Activated B cell treated with CpG ODN at 0.5 μM for 24 hours (primary cell): Measurements from ENCODE around the gene TIMM17B. TPM values are rescaled to one million over a fixed set of nuclear protein-coding genes. Genes with fewer than 3 reads are reported as not detected.

ENCODE experiments used
- ATAC-seq: fragments of 200-7000 bp; cut with Tn5 transposase; one replicate; pipeline ENCODE4 v1.10.0; 2021; ENCODE audit warnings: low read depth, mild to moderate bottlenecking, moderate library complexity
- CTCF ChIA-PET: fragments of 350-600 bp; sonication (Branson Sonifier 250); formaldehyde crosslinking; loops from one replicate; lab custom pipeline; 2021; ENCODE audit warnings: antibody characterized with exemption; lab: Charles Lee
- POLR2A ChIA-PET: fragments of 350-600 bp; sonication (Branson Sonifier 250); formaldehyde crosslinking; loops from one replicate; lab custom pipeline; 2021; ENCODE audit warnings: antibody characterized with exemption; lab: Charles Lee
- DNase-seq: peaks from one replicate; pipeline ENCODE4 v3.0.0; 2022
- H3K27ac Mint-ChIP-seq: one replicate; pipeline ENCODE4 v1.8.0; 2020; ENCODE audit warnings: mixed read lengths
- H3K27me3 Mint-ChIP-seq: one replicate; pipeline ENCODE4 v1.8.0; 2021; ENCODE audit warnings: mixed read lengths
- H3K36me3 Mint-ChIP-seq: one replicate; pipeline ENCODE4 v1.8.0; 2021; ENCODE audit warnings: low read depth, mixed read lengths
- H3K4me1 Mint-ChIP-seq: one replicate; pipeline ENCODE4 v1.8.0; 2021; ENCODE audit warnings: mixed read lengths
- H3K4me3 Mint-ChIP-seq: one replicate; pipeline ENCODE4 v1.8.0; 2020; ENCODE audit warnings: mild to moderate bottlenecking, mixed read lengths
- H3K9me3 Mint-ChIP-seq: one replicate; pipeline ENCODE4 v1.8.0; 2020; ENCODE audit warnings: mixed read lengths
- intact Hi-C: fragments of 100-400 bp; cut with micrococcal nuclease; formaldehyde crosslinking; loops from one replicate; pipeline ENCODE4 v1.15.1; 2024
- total RNA-seq: library from RNA; stranded (reverse); gene quantifications from 2 replicates; pipeline ENCODE4 v1.2.3, GENCODE V29; 2022
- TF ChIP-seq, protein P1 (sequence below): fragments of 200-600 bp; IDR thresholded peaks from one replicate; pipeline ENCODE4 v1.8.0; 2022; ENCODE audit warnings: antibody characterized with exemption, mild to moderate bottlenecking

Gene TIMM17B
- total RNA-seq, 1 donor from 2014 or later, result 47.8 TPM

DNA sequence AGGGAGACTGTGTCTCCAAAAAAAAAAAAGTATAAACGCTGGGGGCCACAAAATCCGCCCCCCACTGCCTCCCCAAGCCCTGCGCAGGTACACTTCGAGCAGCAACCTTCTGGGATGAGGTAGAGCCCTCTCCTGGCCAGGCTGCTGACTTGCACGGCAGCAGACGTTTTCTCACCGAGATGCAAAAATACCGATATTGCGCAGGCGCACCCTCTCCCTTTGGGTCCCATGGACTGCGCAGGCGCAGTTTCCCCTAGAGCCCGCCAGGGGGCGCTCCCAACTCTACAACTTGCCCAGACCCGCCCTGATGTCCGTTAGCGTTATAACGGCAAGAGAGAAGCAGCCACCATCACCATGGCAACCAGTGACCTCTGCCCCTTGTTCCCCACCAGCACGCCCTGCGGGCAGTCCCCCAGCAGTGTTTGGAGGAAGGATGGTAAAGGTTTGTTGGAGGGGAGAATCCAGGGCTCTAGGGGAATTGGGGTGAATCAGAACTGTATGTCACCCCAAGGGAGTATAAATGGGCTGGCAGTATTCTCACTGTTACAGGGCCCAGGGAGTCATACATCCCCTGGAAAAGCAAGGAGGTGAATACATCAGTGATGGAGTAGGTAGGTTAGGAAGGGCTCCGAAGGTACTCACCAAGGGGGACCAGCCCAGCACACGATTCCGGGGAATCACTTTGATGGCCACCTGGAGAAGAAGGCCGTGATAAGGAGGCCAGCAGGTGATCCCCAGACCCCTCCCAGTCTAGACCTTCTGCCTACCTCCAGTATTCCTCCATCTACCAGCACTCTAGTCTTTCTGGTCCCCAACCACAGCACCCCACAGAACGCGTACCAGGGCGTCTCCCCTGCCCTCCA, 19.8 kb upstream of the TIMM17B start:
- intact Hi-C loops, result loop anchor here (1.0 to 10.0 kb wide), 8 partner anchors 27 to 1083 kb away; partner anchors contain the start of genes GRIPAP1, HDAC6, TFE3 and ZNF81
- CTCF ChIA-PET, result interaction anchor here (0.8 to 1.6 kb wide), 3 partner anchors 20 to 32 kb away, joined by 3 to 6 read pairs (median 3); no protein-coding TSS in a partner anchor

DNA sequence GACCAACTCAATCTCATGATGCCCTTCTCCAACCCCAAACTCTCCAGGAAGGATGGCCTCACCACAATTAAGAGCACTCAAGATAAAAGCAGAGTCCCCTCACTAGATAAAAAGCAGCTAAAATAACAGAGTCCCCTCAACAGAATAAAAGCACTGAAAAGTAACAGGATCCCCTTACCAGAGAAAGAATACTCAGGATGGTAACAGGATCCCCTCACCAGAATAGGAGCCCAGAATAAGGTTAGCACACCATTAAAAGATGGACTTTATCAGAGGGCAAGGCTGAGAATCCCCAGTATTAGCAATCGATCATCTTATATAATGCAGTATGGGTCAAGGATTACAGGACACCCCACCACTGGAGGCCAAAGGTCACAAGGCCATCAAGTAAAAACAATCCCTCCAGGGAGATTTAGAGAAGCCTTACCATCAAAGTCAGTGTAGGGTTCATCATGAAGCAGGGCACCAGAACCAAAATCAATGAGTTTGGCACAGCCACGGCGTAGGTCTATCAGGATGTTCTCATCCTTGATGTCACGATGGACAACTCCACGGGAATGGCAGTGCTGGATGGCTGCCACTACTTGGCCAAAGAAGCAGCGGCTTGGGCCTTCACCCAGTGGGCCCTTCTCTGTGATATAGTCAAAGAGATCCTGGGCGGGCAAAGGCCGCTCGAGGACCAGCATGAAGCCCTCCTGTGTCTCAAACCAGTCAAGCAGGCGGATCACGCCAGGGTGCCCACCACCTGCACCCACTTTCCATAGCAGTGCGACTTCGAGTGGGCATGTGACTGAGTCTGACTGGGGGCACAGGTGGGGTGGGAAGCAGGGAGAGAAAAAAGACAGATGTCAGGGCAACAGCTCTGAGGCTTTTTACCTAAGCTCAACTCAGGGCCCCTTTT, 17.3 kb upstream of the TIMM17B start:
- H3K27me3 Mint-ChIP-seq, result no peaks in the 10 kb centered on the region
- H3K36me3 Mint-ChIP-seq, result peaks cover 68% of the 10 kb centered on the region

More for the DNA sequence above, 19.8 kb upstream of the TIMM17B start:
- Mint-ChIP-seq H3K27ac (peak overlapping the region; percentile 95), H3K9me3 (no peaks in the 10 kb centered on the region), H3K4me3 (peak overlapping the region; percentile 97), H3K4me1 (peaks cover 54% of the 10 kb centered on the region), H3K27me3 (no peaks in the 10 kb centered on the region), H3K36me3 (peaks cover 70% of the 10 kb centered on the region)
- POLR2A ChIA-PET, result interaction anchor here (0.5 to 16.0 kb wide), 8 partner anchors 21 to 1684 kb away, joined by 3 to 718 read pairs (median 6); partner anchors contain the start of gene OTUD5
- TF ChIP-seq, protein P1, sequence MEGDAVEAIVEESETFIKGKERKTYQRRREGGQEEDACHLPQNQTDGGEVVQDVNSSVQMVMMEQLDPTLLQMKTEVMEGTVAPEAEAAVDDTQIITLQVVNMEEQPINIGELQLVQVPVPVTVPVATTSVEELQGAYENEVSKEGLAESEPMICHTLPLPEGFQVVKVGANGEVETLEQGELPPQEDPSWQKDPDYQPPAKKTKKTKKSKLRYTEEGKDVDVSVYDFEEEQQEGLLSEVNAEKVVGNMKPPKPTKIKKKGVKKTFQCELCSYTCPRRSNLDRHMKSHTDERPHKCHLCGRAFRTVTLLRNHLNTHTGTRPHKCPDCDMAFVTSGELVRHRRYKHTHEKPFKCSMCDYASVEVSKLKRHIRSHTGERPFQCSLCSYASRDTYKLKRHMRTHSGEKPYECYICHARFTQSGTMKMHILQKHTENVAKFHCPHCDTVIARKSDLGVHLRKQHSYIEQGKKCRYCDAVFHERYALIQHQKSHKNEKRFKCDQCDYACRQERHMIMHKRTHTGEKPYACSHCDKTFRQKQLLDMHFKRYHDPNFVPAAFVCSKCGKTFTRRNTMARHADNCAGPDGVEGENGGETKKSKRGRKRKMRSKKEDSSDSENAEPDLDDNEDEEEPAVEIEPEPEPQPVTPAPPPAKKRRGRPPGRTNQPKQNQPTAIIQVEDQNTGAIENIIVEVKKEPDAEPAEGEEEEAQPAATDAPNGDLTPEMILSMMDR, result peak; percentile 22
- DNase-seq (peak; percentile 71), ATAC-seq (peak; percentile 46)

DNA sequence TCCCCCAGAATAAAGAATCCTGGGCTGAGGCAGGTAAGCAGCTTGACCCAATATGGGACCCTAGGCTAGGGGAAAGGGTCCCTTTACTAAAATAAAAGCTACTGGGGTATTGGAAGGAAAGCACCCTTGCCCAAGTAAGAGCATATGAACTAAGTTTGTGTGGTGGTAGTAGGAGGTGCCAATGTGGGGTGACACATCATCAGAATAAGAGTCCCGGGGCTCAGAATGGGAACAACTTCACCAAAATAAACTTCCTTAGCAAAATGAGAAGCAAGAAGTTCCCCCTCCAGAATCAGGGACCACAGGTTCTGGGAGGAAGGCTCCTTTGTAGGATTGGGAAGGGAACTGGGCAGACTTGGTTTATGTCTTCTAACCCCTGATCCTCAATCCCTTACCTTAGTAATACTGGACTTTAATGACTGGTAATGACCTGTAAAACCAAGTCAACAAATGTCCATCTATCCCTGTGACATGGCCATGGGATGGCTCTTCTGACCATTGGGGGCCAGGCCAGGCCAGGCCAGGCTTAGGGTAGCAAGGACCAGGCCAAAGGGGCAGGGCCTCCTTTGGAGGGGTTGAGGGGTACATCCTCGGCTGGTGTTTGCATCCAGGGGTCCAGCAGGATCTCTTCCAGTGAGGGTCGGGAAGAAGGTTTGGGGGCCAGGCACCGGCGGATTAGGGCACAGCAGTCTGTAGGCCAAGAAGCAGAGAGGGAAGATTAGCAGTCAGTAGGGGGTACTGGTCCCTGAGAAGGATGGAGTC, 16.2 kb upstream of the TIMM17B start:
- ATAC-seq (no peak), DNase-seq (no peak)
- TF ChIP-seq, protein P1, result no peak
- H3K27me3 Mint-ChIP-seq, result no peaks in the 10 kb centered on the region
- intact Hi-C loops, result loop anchor here (10.0 kb wide), 2 partner anchors 281 to 1079 kb away; partner anchors contain the start of gene ZNF81
- H3K36me3 Mint-ChIP-seq, result peaks cover 65% of the 10 kb centered on the region
- H3K4me1 Mint-ChIP-seq, result peaks cover 59% of the 10 kb centered on the region
- POLR2A ChIA-PET, result interaction anchor here (0.5 to 16.0 kb wide), 5 partner anchors 10 to 138 kb away, joined by 5 to 718 read pairs (median 11); partner anchors contain the start of genes GRIPAP1, PQBP1 and TIMM17B
- peak overlapping the region; percentile 64 for H3K4me3 Mint-ChIP-seq
- no peaks in the 10 kb centered on the region for H3K9me3 Mint-ChIP-seq
- peak overlapping the region; percentile 12 for H3K27ac Mint-ChIP-seq
- CTCF ChIA-PET, result no interaction called here

More for the DNA sequence above, 17.3 kb upstream of the TIMM17B start:
- ChIA-PET CTCF (interaction anchor here (1.3 kb wide), 2 partner anchors 21 to 28 kb away, joined by 3 read pairs; no protein-coding TSS in a partner anchor), POLR2A (interaction anchor here (0.5 to 16.0 kb wide), 7 partner anchors 13 to 137 kb away, joined by 3 to 718 read pairs (median 4); partner anchors contain the start of genes PQBP1 and TIMM17B)
- intact Hi-C loops, result loop anchor here (5.0 to 10.0 kb wide), 3 partner anchors 87 to 1080 kb away; partner anchors contain the start of genes GRIPAP1 and ZNF81
- H3K4me1 Mint-ChIP-seq, result peaks cover 62% of the 10 kb centered on the region
- no peak for DNase-seq
- ATAC-seq, result no peak
- peak overlapping the region; percentile 97 for H3K4me3 Mint-ChIP-seq
- TF ChIP-seq, protein P1, result no peak
- H3K9me3 Mint-ChIP-seq, result no peaks in the 10 kb centered on the region
- peak overlapping the region; percentile 30 for H3K27ac Mint-ChIP-seq

DNA sequence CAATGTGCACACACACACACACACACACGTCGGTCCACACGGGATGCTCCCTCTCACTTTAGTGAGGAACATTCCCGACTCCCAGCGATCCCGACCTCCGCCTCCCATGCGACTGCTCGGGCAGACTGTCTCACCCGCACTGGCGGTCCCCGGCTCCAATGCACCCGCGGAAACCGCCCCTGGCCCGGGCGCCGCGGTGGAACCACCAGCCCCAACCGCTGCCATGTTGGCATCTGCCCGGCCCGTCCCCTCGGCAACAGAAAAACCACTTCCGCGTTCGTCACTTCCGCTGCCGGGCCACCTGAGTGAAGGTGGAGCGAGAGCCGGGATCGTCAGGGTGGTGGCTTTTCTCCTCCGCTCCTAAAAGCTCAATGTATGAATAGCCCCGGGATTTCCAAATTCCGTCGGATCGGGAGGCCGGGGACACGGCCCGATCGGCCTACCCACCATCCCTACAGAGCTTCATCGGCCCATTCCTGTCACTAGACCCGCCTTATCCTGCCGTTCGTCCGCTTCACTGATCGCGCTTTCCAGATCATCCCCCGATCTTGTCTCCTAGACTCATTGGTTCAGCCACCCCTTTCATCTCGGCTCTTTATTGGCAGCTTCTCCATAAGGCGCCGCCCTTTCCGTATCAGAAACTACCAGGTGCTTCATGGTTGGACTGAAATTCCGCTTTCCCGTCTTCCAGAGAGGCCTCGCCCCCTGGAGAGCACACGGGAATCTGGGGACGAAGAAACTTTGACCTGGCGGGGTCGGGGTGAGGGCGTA, 14.0 kb upstream of the TIMM17B start, which contains the start of gene SLC35A2:
Gene SLC35A2 (minus strand): TSS at position 235 of the 771 bp plus-strand sequence. CDS start 10 bp downstream, at position 225.
- Mint-ChIP-seq H3K27me3 (no peaks in the 10 kb centered on the region), H3K4me3 (peak within 1 kb of the TSS; percentile 94), H3K4me1 (peaks cover 55% of the 10 kb centered on the region), H3K9me3 (no peaks in the 10 kb centered on the region), H3K27ac (peak within 1 kb of the TSS; percentile 94), H3K36me3 (peaks cover 52% of the 10 kb centered on the region)
- ATAC-seq, result peak; percentile 74
- intact Hi-C loops, result loop anchor here (1.0 to 10.0 kb wide), 3 partner anchors 14 to 1077 kb away; partner anchors contain the start of genes PQBP1, TIMM17B and ZNF81
- DNase-seq, result peak; percentile 76
- TF ChIP-seq, protein P1, result no peak
- ChIA-PET CTCF (interaction anchor here (1.2 kb wide), 1 partner anchor 20 kb away, joined by 4 read pairs; no protein-coding TSS in a partner anchor), POLR2A (interaction anchor here (0.6 to 16.0 kb wide), 21 partner anchors 9 to 280 kb away, joined by 3 to 718 read pairs (median 4); partner anchors contain the start of genes GRIPAP1, HDAC6, KCND1 and OTUD5)
